ENCODE measurements around the gene FOXA1. TPM values are rescaled to one million over a fixed set of nuclear protein-coding genes. Genes with fewer than 3 reads are reported as not detected.

Gene FOXA1
- total RNA-seq, 1 experiment from 2014 or later, result 0.07 TPM

DNA sequence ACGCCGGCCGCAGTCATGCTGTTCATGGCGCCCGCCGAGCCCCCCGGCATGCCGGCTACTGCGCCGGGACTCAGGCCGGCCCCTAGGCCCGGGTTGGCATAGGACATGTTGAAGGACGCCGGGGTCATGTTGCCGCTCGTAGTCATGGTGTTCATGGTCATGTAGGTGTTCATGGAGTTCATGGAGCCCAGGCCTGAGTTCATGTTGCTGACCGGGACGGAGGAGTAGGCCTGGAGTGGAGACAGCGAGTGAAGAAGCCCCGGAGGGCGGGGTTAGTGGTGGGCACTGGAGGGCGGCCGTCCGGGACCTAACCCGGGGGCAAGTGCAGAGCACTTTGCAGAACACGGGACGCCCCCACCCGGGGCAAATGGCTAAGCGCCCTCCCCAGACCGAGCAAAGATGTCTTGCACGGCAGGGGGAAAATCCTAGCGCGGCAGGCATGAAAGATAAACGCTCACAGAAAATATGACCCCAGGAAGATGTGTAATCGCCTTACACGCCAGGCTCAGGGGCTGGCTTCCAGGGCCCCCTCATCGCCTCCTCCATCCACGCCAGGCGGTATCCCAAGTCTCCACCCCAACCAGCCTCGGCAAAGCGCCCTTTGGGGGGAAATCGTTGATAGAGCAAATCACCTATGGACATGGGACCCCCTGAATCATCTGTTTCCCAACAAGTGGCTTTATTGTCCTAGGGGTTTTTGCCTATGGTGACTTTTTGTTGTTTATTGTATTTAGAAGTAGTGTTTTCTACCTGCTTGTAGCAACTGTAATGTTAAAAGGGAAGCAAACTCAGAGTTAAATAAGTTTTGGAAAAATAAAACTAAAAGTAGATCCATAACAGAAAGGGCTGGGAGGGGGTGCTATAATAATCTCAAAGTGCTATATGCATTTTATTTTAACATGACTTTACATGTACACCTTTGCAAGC lies 2.3 kb downstream of the FOXA1 start:
- H2BK12ac ChIP-seq (ENCODE audit: insufficient read length, low read depth, low read length), result no peak overlapping the region
- H3K79me1 ChIP-seq (ENCODE audit: insufficient read depth, low read depth, low read length, poor library complexity, severe bottlenecking), result no peaks in the 10 kb centered on the region
- H3K9ac ChIP-seq (ENCODE audit: extremely low read depth, insufficient read length, low read length), result no peak overlapping the region
- H3K23ac ChIP-seq (ENCODE audit: insufficient read length, low read depth, low read length), result no peak overlapping the region
- H3K56ac ChIP-seq (ENCODE audit: insufficient read length, low read depth, low read length), result no peak overlapping the region
- TF ChIP-seq, protein P1, sequence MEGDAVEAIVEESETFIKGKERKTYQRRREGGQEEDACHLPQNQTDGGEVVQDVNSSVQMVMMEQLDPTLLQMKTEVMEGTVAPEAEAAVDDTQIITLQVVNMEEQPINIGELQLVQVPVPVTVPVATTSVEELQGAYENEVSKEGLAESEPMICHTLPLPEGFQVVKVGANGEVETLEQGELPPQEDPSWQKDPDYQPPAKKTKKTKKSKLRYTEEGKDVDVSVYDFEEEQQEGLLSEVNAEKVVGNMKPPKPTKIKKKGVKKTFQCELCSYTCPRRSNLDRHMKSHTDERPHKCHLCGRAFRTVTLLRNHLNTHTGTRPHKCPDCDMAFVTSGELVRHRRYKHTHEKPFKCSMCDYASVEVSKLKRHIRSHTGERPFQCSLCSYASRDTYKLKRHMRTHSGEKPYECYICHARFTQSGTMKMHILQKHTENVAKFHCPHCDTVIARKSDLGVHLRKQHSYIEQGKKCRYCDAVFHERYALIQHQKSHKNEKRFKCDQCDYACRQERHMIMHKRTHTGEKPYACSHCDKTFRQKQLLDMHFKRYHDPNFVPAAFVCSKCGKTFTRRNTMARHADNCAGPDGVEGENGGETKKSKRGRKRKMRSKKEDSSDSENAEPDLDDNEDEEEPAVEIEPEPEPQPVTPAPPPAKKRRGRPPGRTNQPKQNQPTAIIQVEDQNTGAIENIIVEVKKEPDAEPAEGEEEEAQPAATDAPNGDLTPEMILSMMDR (conservative IDR thresholded peaks at IDR 0.05), result no peak
- peaks cover 33 to 51% of the 10 kb centered on the region in 2 experiments for H3K4me1 Mint-ChIP-seq
- no peak overlapping the region for H4K91ac ChIP-seq (ENCODE audit: insufficient read length, low read depth, low read length)
- H3K18ac ChIP-seq (ENCODE audit: insufficient read length, low read depth, low read length), result no peak overlapping the region
- H2BK15ac ChIP-seq (ENCODE audit: low read depth, low read length), result no peak overlapping the region
- H2BK20ac ChIP-seq (ENCODE audit: low read depth, low read length, poor library complexity, severe bottlenecking), result no peak overlapping the region
- H2AFZ ChIP-seq (ENCODE audit: low read length), result no peak overlapping the region
- no peak overlapping the region for H3K27ac ChIP-seq (ENCODE audit: insufficient read length, low read depth, low read length)
- H3K9me3 Mint-ChIP-seq, result peaks cover 0 to 3% of the 10 kb centered on the region in 2 experiments; a peak in 2 of 5 replicates
- H3K79me2 ChIP-seq (ENCODE audit: insufficient read depth, low read length), result no peaks in the 10 kb centered on the region
- peak overlapping the region; percentile 47 for H3K4me2 ChIP-seq (ENCODE audit: insufficient read depth, insufficient read length, low read length)
- peaks cover 75% of the 10 kb centered on the region for H3K27me3 ChIP-seq (ENCODE audit: insufficient read depth, low read length)
- H4K5ac ChIP-seq (ENCODE audit: insufficient read length, low read depth, low read length), result no peak overlapping the region
- H3K4me3 Mint-ChIP-seq, result peak overlapping the region; percentile 4 to 58
- H3K27ac Mint-ChIP-seq, result 0 out of 7 replicates have a peak overlapping the region, but pooled peaks of 1 of the 3 experiments have one; percentile 52
- H3K14ac ChIP-seq (ENCODE audit: insufficient read depth, low read length), result no peak overlapping the region
- H3K23me2 ChIP-seq (ENCODE audit: insufficient read length, low read depth, low read length, poor library complexity, severe bottlenecking), result peaks cover 10% of the 10 kb centered on the region
- no peak overlapping the region for H2AK5ac ChIP-seq (ENCODE audit: insufficient read length, low read length)
- no peak overlapping the region for H2BK120ac ChIP-seq (ENCODE audit: low read depth, low read length, poor library complexity, severe bottlenecking)
- peaks cover 3% of the 10 kb centered on the region; the same call in 1 of the 2 replicates for H3K4me1 ChIP-seq (ENCODE audit: insufficient read depth, low read length)
- no peak overlapping the region for H2BK5ac ChIP-seq (ENCODE audit: insufficient read length, low read length)
- no peak overlapping the region for H3K4ac ChIP-seq (ENCODE audit: low read depth, low read length)
- no peak overlapping the region for H3T11ph ChIP-seq (ENCODE audit: low read length)
- no peak overlapping the region for H4K8ac ChIP-seq (replicated peaks; ENCODE audit: insufficient read length, low read depth, low read length)
- no CpG with 5 or more reads among the region's 42 CpGs for WGBS (ENCODE audit: extremely low coverage, insufficient read length, low lambda C conversion rate)
- H3K27me3 Mint-ChIP-seq (ENCODE audit: low read depth), result peaks cover 96% of the 10 kb centered on the region
- peaks cover 3% of the 10 kb centered on the region for H4K20me1 ChIP-seq (ENCODE audit: control insufficient read depth, insufficient read depth, insufficient read length)
- DNase-seq, result peak; percentile 47
- no peaks in the 10 kb centered on the region; a peak in 3 of 7 replicates for H3K36me3 Mint-ChIP-seq (ENCODE audit: insufficient read depth in 1 of 3, low read depth in 3 of 3)
- no peaks in the 10 kb centered on the region for H3K9me3 ChIP-seq (ENCODE audit: control insufficient read depth, low read depth, low read length)
